Measurements from ENCODE around the gene DNAL4. TPM values are rescaled to one million over a fixed set of nuclear protein-coding genes. Genes with fewer than 3 reads are reported as not detected.

DNAL4 gene
- total RNA-seq, 2 donors from 2014 or later = 11.4 to 13.8 TPM

DNA sequence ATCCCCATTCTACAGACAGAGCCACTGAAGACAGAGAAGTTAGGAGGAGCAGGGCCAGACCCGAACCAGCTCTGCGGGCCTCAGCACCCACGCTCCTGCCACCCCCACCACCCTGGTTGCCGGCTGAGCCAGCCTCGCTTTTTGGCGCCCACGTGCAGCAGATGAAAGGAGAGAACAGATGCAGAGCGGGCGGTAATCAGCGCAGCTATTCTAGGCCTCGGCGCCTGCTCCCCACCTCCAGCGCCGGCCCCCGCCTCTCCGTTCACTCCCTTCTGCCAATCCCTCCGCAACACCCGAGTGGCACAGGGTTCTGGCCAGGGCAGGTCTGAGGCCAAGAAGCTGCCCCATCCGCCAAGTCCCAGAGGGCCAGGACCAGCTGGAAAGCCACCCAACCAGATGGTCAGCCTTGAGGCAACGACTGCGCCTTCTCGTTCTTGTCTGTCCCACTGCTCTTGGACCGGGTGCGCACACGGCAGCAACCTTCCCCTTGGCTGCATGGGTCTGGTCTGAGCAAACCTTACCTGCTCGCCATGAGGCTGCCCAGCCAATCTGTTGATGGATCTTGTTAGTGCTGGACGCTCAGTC, 16.8 kb downstream of the DNAL4 start:
- no peak for DNase-seq
- Histone ChIP-seq H3K27ac (no peak overlapping the region), H3K36me3 (replicated peaks in 1 of 2; ENCODE audit: insufficient read depth in 1 of 2, low read depth in 2 of 2) (peaks cover 0 to 4% of the 10 kb centered on the region in 2 donors), H3K4me1 (no peaks in the 10 kb centered on the region), H3K27me3 (no peaks in the 10 kb centered on the region), H3K9me3 (no peaks in the 10 kb centered on the region), H3K4me3 (no peak overlapping the region)
- intact Hi-C loops (cut with DNase I) = loop anchor here (10.0 kb wide), 1 partner anchor 348 kb away; no protein-coding TSS in a partner anchor
- 89 to 90% methylated on average over 10 to 26 of the region's 27 CpGs for WGBS, 2 donors
- TF ChIP-seq POLR2A (IDR thresholded peaks at IDR 0.05) = no peak
- TF ChIP-seq, protein P1, sequence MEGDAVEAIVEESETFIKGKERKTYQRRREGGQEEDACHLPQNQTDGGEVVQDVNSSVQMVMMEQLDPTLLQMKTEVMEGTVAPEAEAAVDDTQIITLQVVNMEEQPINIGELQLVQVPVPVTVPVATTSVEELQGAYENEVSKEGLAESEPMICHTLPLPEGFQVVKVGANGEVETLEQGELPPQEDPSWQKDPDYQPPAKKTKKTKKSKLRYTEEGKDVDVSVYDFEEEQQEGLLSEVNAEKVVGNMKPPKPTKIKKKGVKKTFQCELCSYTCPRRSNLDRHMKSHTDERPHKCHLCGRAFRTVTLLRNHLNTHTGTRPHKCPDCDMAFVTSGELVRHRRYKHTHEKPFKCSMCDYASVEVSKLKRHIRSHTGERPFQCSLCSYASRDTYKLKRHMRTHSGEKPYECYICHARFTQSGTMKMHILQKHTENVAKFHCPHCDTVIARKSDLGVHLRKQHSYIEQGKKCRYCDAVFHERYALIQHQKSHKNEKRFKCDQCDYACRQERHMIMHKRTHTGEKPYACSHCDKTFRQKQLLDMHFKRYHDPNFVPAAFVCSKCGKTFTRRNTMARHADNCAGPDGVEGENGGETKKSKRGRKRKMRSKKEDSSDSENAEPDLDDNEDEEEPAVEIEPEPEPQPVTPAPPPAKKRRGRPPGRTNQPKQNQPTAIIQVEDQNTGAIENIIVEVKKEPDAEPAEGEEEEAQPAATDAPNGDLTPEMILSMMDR (IDR thresholded peaks at IDR 0.05) = no peak
- ATAC-seq = no peak

DNA sequence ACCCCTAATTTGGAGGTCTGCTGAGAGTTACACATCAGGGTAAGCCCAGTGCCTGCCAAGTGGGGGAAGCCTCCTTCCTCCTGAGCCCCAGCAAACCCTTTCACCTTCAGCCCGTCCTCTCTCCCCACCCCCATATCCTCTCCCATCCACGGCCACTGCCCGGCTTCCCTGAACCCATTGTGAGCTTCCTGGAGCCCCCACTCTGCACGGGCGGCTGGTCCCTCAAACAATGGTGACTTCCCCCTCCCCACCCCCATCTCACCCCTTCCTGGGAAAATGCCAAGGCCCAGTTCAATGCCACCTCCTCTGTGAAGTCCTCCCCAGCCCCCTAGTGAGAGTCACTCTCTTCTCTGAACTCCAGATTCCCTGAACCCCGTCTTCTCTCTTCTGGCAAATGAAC, 17.9 kb downstream of the DNAL4 start:
- Histone ChIP-seq H3K36me3 (replicated peaks in 1 of 2; ENCODE audit: insufficient read depth in 1 of 2, low read depth in 2 of 2) (peaks cover 0 to 4% of the 10 kb centered on the region in 2 donors), H3K4me1 (no peaks in the 10 kb centered on the region), H3K4me3 (no peak overlapping the region), H3K9me3 (no peaks in the 10 kb centered on the region), H3K27me3 (no peaks in the 10 kb centered on the region), H3K27ac (no peak overlapping the region)
- TF ChIP-seq, protein P1 (IDR thresholded peaks at IDR 0.05) = no peak
- TF ChIP-seq POLR2A (IDR thresholded peaks at IDR 0.05) = no peak
- ATAC-seq = no peak
- 68 to 69% methylated on average over 6 of the region's 6 CpGs for WGBS, 2 donors
- DNase-seq = no peak
- intact Hi-C loops (cut with DNase I) = loop anchor here (10.0 kb wide), 1 partner anchor 349 kb away; no protein-coding TSS in a partner anchor

- no peaks in the 10 kb centered on the region for H3K27me3 ChIP-seq
- H3K4me3 ChIP-seq = no peak overlapping the region
- 76 to 82% methylated on average over 13 of the region's 13 CpGs for WGBS, 2 donors
- H3K27ac ChIP-seq = no peak overlapping the region
- no peak for DNase-seq
- no peak for ATAC-seq
- H3K9me3 ChIP-seq = no peaks in the 10 kb centered on the region
- H3K4me1 ChIP-seq = no peaks in the 10 kb centered on the region
- H3K36me3 ChIP-seq (replicated peaks in 1 of 2; ENCODE audit: insufficient read depth in 1 of 2, low read depth in 2 of 2) = peaks cover 0 to 4% of the 10 kb centered on the region in 2 donors
- TF ChIP-seq, protein P1 (IDR thresholded peaks at IDR 0.05) = no peak
- no peak for TF ChIP-seq POLR2A (IDR thresholded peaks at IDR 0.05)
- intact Hi-C loops (cut with DNase I) = loop anchor here (10.0 kb wide), 1 partner anchor 349 kb away; no protein-coding TSS in a partner anchor
These were observed 18.3 kb downstream of the DNAL4 start for GRCh38 chr22:38775656-38776055.

DNA sequence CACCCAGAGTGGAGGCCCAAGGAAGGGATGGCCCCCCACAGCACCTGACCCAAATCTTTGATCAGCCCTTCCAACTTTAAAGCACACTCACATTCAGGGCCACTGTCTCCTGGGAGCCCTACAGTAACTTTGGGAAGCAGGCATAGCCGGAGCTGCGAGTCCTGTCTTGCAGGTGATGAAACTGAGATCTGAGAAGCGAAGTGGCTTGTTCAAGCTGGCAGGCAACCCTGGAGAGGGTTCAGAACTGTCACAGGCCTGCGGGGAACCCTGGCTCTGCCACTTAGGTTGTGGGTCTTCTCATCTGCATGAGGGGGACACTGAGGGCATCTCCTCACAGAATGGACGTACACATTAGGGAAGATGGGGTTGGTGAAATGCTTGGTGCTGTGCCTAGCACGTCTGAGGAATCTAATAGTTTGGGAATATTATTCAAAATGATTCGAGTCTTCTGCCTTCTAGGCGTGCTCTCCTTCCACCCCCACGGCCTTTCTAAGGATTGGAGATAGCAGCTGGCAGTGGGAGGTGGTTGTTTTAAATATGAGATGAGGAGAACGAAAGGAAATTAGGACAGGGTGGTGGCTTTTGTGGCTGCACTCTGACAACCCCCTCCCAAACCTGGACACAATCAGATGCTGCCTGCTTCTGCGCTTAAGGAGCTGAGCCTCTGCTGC, 19.3 kb downstream of the DNAL4 start:
- no peak overlapping the region for H3K4me3 ChIP-seq
- H3K4me1 ChIP-seq = no peaks in the 10 kb centered on the region
- 67 to 71% methylated on average over 11 of the region's 11 CpGs for WGBS, 2 donors
- H3K27me3 ChIP-seq = no peaks in the 10 kb centered on the region
- no peak for TF ChIP-seq POLR2A (IDR thresholded peaks at IDR 0.05)
- TF ChIP-seq, protein P1 (IDR thresholded peaks at IDR 0.05) = no peak
- intact Hi-C loops (cut with DNase I) = loop anchor here (10.0 kb wide), 1 partner anchor 350 kb away; no protein-coding TSS in a partner anchor
- ATAC-seq (no peak), DNase-seq (no peak)
- no peaks in the 10 kb centered on the region for H3K9me3 ChIP-seq
- no peaks in the 10 kb centered on the region for H3K36me3 ChIP-seq (replicated peaks in 1 of 2; ENCODE audit: insufficient read depth in 1 of 2, low read depth in 2 of 2)
- no peak overlapping the region for H3K27ac ChIP-seq
